ENCODE results near the gene CSPG4. TPM values are rescaled to one million over a fixed set of nuclear protein-coding genes. Genes with fewer than 3 reads are reported as not detected.

CSPG4 gene
- total and polyA plus RNA-seq, 10 donors: 0.89 to 28.6 (median 7.4) TPM

GRCh38 chr15:75661100-75661755 lies 51.4 kb downstream of the CSPG4 start:
- DNase-seq: peak; percentile 85
- Histone ChIP-seq H3K27ac (peak overlapping the region in 7 of 8 donors; percentile 61 to 76 (median 73)), H3K36me3 (peaks cover 0 to 30% (median 6%) of the 10 kb centered on the region in 6 donors), H3K27me3 (replicated peaks in 1 of 7) (no peaks in the 10 kb centered on the region), H3K4me1 (peaks cover 0 to 46% (median 11%) of the 10 kb centered on the region in 6 donors), H3K4me3 (no peak overlapping the region), H3K9me3 (no peaks in the 10 kb centered on the region)
- intact Hi-C loops (cut with DNase I; ENCODE audit: low total_unique reads): no loop called here
- WGBS, 5 donors: 70 to 82% (median 74%) methylated on average over 9 to 14 of the region's 14 CpGs
- TF ChIP-seq CTCF (IDR thresholded peaks at IDR 0.05 in 8 of 11, conservative IDR thresholded peaks at IDR 0.05 in 3 of 11) (no peak), POLR2AphosphoS5 (IDR thresholded peaks at IDR 0.05) (peak; percentile 65 to 83 (median 72)), POLR2A (IDR thresholded peaks at IDR 0.05) (no peak)

GRCh38 chr15:75659928-75660645 lies 52.6 kb downstream of the CSPG4 start:
- Histone ChIP-seq H3K36me3 (peaks cover 0 to 30% (median 6%) of the 10 kb centered on the region in 6 donors), H3K4me3 (no peak overlapping the region), H3K27me3 (replicated peaks in 1 of 7) (no peaks in the 10 kb centered on the region), H3K9me3 (no peaks in the 10 kb centered on the region), H3K27ac (peak overlapping the region in 6 of 8 donors; percentile 55 to 76 (median 71)), H3K4me1 (peaks cover 2 to 48% (median 12%) of the 10 kb centered on the region in 6 donors)
- no peak for TF ChIP-seq CTCF (IDR thresholded peaks at IDR 0.05 in 8 of 11, conservative IDR thresholded peaks at IDR 0.05 in 3 of 11)
- no peak for TF ChIP-seq POLR2AphosphoS5 (IDR thresholded peaks at IDR 0.05)
- no peak for TF ChIP-seq POLR2A (IDR thresholded peaks at IDR 0.05)
- intact Hi-C loops (cut with DNase I; ENCODE audit: low total_unique reads): no loop called here
- no peak for DNase-seq
- 72 to 88% (median 80%) methylated on average over 15 to 17 of the region's 17 CpGs for WGBS, 5 donors

GRCh38 chr15:75659141-75659771 lies 53.4 kb downstream of the CSPG4 start:
- H3K9me3 ChIP-seq: no peaks in the 10 kb centered on the region
- intact Hi-C loops (cut with DNase I; ENCODE audit: low total_unique reads): no loop called here
- H3K36me3 ChIP-seq: peaks cover 0 to 30% (median 6%) of the 10 kb centered on the region in 6 donors
- DNase-seq: no peak
- H3K4me3 ChIP-seq: no peak overlapping the region
- 69 to 83% (median 78%) methylated on average over 9 of the region's 9 CpGs for WGBS, 5 donors
- TF ChIP-seq CTCF (IDR thresholded peaks at IDR 0.05 in 8 of 11, conservative IDR thresholded peaks at IDR 0.05 in 3 of 11): no peak
- no peak for TF ChIP-seq POLR2A (IDR thresholded peaks at IDR 0.05)
- no peak for TF ChIP-seq POLR2AphosphoS5 (IDR thresholded peaks at IDR 0.05)
- H3K4me1 ChIP-seq: peaks cover 2 to 56% (median 20%) of the 10 kb centered on the region in 6 donors
- no peaks in the 10 kb centered on the region for H3K27me3 ChIP-seq (replicated peaks in 1 of 7)
- peak overlapping the region in 6 of 8 donors; percentile 7 to 76 (median 52) for H3K27ac ChIP-seq
